Motor neuron (in vitro differentiated cells): Measurements from ENCODE around the gene RBPMS2. TPM values are rescaled to one million over a fixed set of nuclear protein-coding genes. Genes with fewer than 3 reads are reported as not detected.

Source experiments
- ATAC-seq, 8 experiments: fragments of 200-7000 bp; cut with Tn5 transposase; replicated peaks in 6 of 8; 2 replicates each; pipeline ENCODE4 v1.8.0; 2021; ENCODE audit warnings: mild to moderate bottlenecking in 8 of 8, moderate library complexity in 8 of 8
- H3K27ac ChIP-seq, 2 donors: fragments of 250-450 bp; sonication (Bioruptor Pico); 2 replicates each; pipeline ENCODE4 v1.9.0; 2021; ENCODE audit warnings: antibody characterized with exemption in 2 of 2, mild to moderate bottlenecking in 2 of 2, moderate library complexity in 1 of 2
- H3K4me1 ChIP-seq, 2 donors: fragments of 250-450 bp; sonication (Bioruptor Pico); replicated peaks in 1 of 2; 2 replicates each; pipeline ENCODE4 v1.6.1; 2021; ENCODE audit warnings: antibody characterized with exemption in 2 of 2, mild to moderate bottlenecking in 2 of 2, moderate library complexity in 1 of 2
- H3K4me3 ChIP-seq, 5 donors: fragments of 250-450 bp; sonication (Bioruptor Pico); 2 replicates each; pipeline ENCODE4 v1.9.0; 2021; ENCODE audit warnings: antibody characterized with exemption in 5 of 5, mild to moderate bottlenecking in 5 of 5, moderate library complexity in 4 of 5
- WGBS, 10 experiments: fragments of 450-650 bp; shearing (Covaris generic); methylation state at CpG; one replicate each; pipeline ENCODE4 v1.0.0; 2022; 5-methylcytosine and 5-hydroxymethylcytosine counted together
- in situ Hi-C, 9 experiments: fragments of 400-800 bp; cut with MboI; loops; one replicate each; pipeline ENCODE4 v1.15.0; 2021; ENCODE audit warnings: low sequenced_read_pairs in 9 of 9, low pct_unique_long_range_greater_than_20kb in 2 of 9; ENCODE audit not compliant: unreplicated experiment in 9 of 9
- total RNA-seq, 8 experiments: library from RNA; unstranded; fragments of 300-600 nt; gene quantifications; 2 replicates each; pipeline versions ENCODE4 v1.2.3 to v1.2.4, GENCODE V29; 2022

Gene RBPMS2
- total RNA-seq, 8 experiments from 2014 or later = 0.27 to 2.3 (median 0.89) TPM

GRCh38 chr15:64779024-64779423 is 3.6 kb upstream of the RBPMS2 start:
- peaks cover 5 to 13% of the 10 kb centered on the region in 2 donors for H3K4me1 ChIP-seq
- ATAC-seq = no peak
- H3K27ac ChIP-seq = no peak overlapping the region
- WGBS, 10 experiments = 0 to 100% (median 40%) methylated on average over 1 to 2 of the region's 2 CpGs; no CpG with 5 or more reads in 3 of the 10 experiments
- H3K4me3 ChIP-seq = no peak overlapping the region
- in situ Hi-C loops = no loop called here

- H3K27ac ChIP-seq = no peak overlapping the region
- peak overlapping the region in 4 of 5 donors; percentile 40 to 56 (median 46) for H3K4me3 ChIP-seq
- H3K4me1 ChIP-seq = peaks cover 5 to 13% of the 10 kb centered on the region in 2 donors
- in situ Hi-C loops = no loop called here
- no peak for ATAC-seq
- 0 to 73% (median 30%) methylated on average over 1 to 8 of the region's 25 CpGs; no CpG with 5 or more reads in 5 of the 10 experiments for WGBS, 10 experiments
Measured at GRCh38 chr15:64776402-64776786, 1.0 kb upstream of the RBPMS2 start.

- peak overlapping the region in 1 of 2 donors; percentile 48 for H3K27ac ChIP-seq
- peak; percentile 59 to 79 (median 64) for ATAC-seq
- H3K4me1 ChIP-seq = peaks cover 5 to 13% of the 10 kb centered on the region in 2 donors
- 25 to 30% methylated on average over 2 to 4 of the region's 115 CpGs; no CpG with 5 or more reads in 8 of the 10 experiments for WGBS, 10 experiments
- peak overlapping the region; percentile 40 to 56 (median 53) for H3K4me3 ChIP-seq
- in situ Hi-C loops = no loop called here
Measured at GRCh38 chr15:64774629-64775493, 528 bp downstream of the RBPMS2 start.

GRCh38 chr15:64774037-64774628 is 1.3 kb downstream of the RBPMS2 start:
- 0 to 70% (median 52%) methylated on average over 1 to 9 of the region's 21 CpGs; no CpG with 5 or more reads in 4 of the 10 experiments for WGBS, 10 experiments
- no peak overlapping the region for H3K27ac ChIP-seq
- in situ Hi-C loops = no loop called here
- ATAC-seq = peak in 3 of 8 experiments; percentile 6 to 27 (median 13)
- H3K4me1 ChIP-seq = peaks cover 5 to 13% of the 10 kb centered on the region in 2 donors
- peak overlapping the region in 1 of 5 donors; percentile 56 for H3K4me3 ChIP-seq

DNA sequence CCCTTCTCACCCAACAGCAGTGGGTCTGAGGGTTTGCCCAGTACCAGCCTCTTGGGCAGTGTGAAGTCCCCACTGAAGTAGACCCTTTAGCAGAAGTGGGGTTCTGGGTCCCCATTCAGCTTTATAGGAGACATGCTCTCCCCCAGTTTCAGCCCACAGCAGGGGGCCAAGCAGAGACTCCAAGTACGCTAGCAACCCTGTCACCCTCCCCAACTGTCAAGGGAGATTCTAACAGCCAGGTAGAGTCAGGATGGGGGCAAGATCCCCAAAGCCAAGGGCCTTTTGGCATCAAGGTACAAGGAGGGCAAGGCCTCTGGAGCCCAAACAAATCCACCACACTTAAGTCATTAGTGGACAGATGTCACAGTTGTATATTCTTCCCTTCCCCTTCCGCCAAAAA is 1.8 kb downstream of the RBPMS2 start:
- H3K27ac ChIP-seq = no peak overlapping the region
- ATAC-seq = no peak
- H3K4me1 ChIP-seq = peaks cover 5 to 13% of the 10 kb centered on the region in 2 donors
- no peak overlapping the region for H3K4me3 ChIP-seq
- WGBS, 10 experiments = 100% methylated on average over 1 of the region's 2 CpGs; no CpG with 5 or more reads in 9 of the 10 experiments
- in situ Hi-C loops = no loop called here

DNA sequence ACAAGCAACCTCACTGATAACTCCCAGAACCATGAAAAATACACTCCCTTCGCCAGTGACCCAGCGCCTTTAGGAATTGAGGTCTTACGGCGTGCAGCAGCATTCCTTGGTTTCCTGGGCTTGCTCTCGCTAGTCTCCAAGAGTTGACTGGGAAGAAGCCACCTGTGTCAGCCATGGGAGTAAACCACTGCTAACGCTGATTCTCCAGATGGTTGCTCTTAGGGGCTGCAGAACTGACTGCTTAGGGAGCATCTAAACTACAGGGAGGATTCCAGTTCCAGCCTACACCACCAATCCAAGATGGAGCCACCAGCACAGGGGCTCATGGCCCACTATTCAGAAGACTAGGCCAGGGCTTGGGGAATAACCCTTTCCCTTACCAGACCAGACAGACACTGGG is 2.4 kb downstream of the RBPMS2 start:
- Histone ChIP-seq H3K4me3 (no peak overlapping the region), H3K27ac (no peak overlapping the region), H3K4me1 (peaks cover 5 to 13% of the 10 kb centered on the region in 2 donors)
- ATAC-seq = no peak
- 93 to 100% (median 98%) methylated on average over 2 to 5 of the region's 6 CpGs; no CpG with 5 or more reads in 4 of the 10 experiments for WGBS, 10 experiments
- in situ Hi-C loops = no loop called here

- peaks cover 5 to 13% of the 10 kb centered on the region in 2 donors for H3K4me1 ChIP-seq
- WGBS, 10 experiments = 0 to 100% (median 43%) methylated on average over 1 to 2 of the region's 3 CpGs; no CpG with 5 or more reads in 5 of the 10 experiments
Measured at GRCh38 chr15:64772488-64772887, 2.9 kb downstream of the RBPMS2 start.

GRCh38 chr15:64770626-64771025 is 4.8 kb downstream of the RBPMS2 start:
- in situ Hi-C loops = no loop called here
- no peak for ATAC-seq
- WGBS, 10 experiments = no CpG with 5 or more reads among the region's 2 CpGs
- H3K4me1 ChIP-seq = peaks cover 0 to 2% of the 10 kb centered on the region in 2 donors
- H3K27ac ChIP-seq = no peak overlapping the region
- no peak overlapping the region for H3K4me3 ChIP-seq

More at GRCh38 chr15:64772488-64772887, 2.9 kb downstream of the RBPMS2 start:
- in situ Hi-C loops = no loop called here
- Histone ChIP-seq H3K4me3 (no peak overlapping the region), H3K27ac (no peak overlapping the region)
- no peak for ATAC-seq

DNA sequence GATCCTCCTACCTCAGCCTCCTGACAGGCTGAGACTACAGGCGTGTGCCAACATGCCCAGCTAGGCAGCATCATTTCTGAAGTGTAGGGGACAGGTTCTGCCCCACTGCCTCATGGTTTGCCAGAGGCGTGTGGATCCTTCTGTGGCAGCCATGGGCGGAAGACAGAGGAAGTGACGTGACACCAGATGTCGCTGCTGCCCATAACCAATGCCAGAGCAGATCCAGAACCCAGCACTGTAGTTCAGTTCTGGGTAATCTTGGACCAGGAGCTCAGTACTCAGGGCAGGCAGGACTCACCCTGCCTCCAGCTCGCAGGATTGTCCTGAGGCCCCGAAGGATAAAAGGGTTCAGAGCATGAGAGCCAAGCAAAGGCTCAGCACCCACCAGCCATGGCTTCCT is 8.2 kb downstream of the RBPMS2 start:
- in situ Hi-C loops = no loop called here
- ATAC-seq = no peak
- WGBS, 10 experiments = 80 to 100% (median 95%) methylated on average over 1 to 4 of the region's 7 CpGs; no CpG with 5 or more reads in 5 of the 10 experiments
- no peak overlapping the region for H3K27ac ChIP-seq
- no peak overlapping the region for H3K4me3 ChIP-seq
- no peaks in the 10 kb centered on the region for H3K4me1 ChIP-seq

DNA sequence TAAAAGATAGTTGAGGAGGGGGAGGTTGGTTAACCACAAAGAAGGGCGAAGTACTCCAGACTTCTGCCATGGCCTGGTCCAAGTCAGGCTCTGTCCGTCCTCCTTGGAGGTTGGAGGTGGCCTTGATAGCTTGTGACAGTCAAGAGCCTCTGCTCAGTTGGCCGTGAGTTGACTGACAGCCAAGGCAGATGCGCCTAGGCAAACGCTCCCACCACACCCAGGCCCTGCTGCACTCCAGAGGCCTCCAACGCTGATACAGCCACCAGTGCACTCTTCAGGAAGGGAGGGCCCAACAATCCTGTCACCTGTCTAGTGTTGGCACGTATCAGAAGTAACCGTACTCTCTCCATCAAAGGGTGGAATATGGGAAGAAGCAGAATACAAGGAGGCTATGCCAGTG is 9.3 kb downstream of the RBPMS2 start:
- no peaks in the 10 kb centered on the region for H3K4me1 ChIP-seq
- in situ Hi-C loops = no loop called here
- peak in 2 of 8 experiments; percentile 50 to 85 for ATAC-seq
- WGBS, 10 experiments = 42 to 100% (median 80%) methylated on average over 1 to 5 of the region's 8 CpGs; no CpG with 5 or more reads in 3 of the 10 experiments
- no peak overlapping the region for H3K27ac ChIP-seq
- no peak overlapping the region for H3K4me3 ChIP-seq

DNA sequence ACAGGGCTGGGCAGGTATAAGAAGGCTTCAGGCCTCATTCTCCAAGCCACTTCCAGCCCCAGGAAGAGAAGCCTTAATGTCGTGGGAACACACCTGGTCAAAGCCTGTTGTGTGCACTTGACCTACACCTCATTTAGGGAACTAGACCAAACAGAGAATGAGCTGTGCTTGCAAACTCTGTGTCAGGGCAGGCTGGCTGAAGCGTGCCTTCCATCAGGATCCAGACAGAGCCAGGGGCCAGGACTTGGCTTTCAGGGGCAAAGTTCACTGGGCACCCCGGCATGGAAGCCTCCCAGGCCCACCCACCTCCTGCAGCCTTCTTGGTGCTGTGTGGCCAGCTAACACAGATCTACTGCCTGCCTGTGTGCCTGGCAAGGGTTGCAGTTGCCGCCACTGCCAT is 11.5 kb downstream of the RBPMS2 start:
- no peak overlapping the region for H3K4me3 ChIP-seq
- WGBS, 10 experiments = 0 to 100% (median 97%) methylated on average over 1 to 3 of the region's 4 CpGs; no CpG with 5 or more reads in 6 of the 10 experiments
- in situ Hi-C loops = no loop called here
- no peak for ATAC-seq
- H3K27ac ChIP-seq = no peak overlapping the region
- H3K4me1 ChIP-seq = no peaks in the 10 kb centered on the region

GRCh38 chr15:64763462-64763861 is 11.9 kb downstream of the RBPMS2 start:
- in situ Hi-C loops = no loop called here
- no peaks in the 10 kb centered on the region for H3K4me1 ChIP-seq
- ATAC-seq = no peak
- H3K4me3 ChIP-seq = no peak overlapping the region
- H3K27ac ChIP-seq = no peak overlapping the region

DNA sequence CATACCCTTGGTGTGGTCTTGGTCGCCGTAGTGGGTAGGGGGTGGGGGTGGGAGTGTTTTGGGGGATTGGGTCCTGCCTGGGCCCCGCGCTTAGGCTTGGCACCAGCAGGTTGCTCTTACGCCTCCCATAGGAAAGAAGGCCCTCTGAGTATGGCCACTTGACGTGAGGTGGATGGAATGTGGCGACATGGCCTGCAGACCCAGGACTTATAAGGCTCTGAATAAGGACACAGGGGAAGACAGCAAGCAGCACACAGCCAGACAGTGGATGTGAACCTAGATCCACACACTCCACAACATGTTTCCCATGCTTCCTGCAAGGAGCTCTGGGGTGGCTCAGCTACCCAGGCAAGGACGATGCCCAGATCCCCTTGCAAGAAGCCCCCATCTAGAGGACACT is 12.4 kb downstream of the RBPMS2 start:
- 90 to 100% (median 100%) methylated on average over 1 to 3 of the region's 8 CpGs; no CpG with 5 or more reads in 7 of the 10 experiments for WGBS, 10 experiments
- Histone ChIP-seq H3K27ac (no peak overlapping the region), H3K4me1 (no peaks in the 10 kb centered on the region), H3K4me3 (no peak overlapping the region)
- ATAC-seq = no peak
- in situ Hi-C loops = no loop called here
